GM19099 (cell line): ENCODE measurements around the gene ABHD1.
A peak's percentile ranks its signal among the peaks of the same experiment; 100 is the strongest.

Experiments
- POLR2A ChIP-seq: IDR thresholded peaks from 3 replicates; pipeline ENCODE4 v1.6.1; 2011; ENCODE audit warnings: low read depth; ENCODE audit not compliant: insufficient read length; ENCODE audit errors: extremely low read depth

The ABHD1 gene

GRCh38 chr2:27084297-27085061 is 39.1 kb upstream of the ABHD1 start:
- no peak for TF ChIP-seq POLR2A

GRCh38 chr2:27085062-27085672 is 38.4 kb upstream of the ABHD1 start:
- no peak for TF ChIP-seq POLR2A

DNA sequence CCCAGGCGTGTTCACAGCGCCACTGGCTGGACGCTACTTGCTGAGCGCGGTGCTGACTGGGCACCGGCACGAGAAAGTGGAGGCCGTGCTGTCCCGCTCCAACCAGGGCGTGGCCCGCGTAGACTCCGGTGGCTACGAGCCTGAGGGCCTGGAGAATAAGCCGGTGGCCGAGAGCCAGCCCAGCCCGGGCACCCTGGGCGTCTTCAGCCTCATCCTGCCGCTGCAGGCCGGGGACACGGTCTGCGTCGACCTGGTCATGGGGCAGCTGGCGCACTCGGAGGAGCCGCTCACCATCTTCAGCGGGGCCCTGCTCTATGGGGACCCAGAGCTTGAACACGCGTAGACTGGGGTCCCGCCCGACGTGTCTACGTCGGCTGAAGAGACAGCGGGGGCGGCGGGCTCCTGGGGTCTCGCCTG is 37.9 kb upstream of the ABHD1 start:
- no peak for TF ChIP-seq POLR2A

DNA sequence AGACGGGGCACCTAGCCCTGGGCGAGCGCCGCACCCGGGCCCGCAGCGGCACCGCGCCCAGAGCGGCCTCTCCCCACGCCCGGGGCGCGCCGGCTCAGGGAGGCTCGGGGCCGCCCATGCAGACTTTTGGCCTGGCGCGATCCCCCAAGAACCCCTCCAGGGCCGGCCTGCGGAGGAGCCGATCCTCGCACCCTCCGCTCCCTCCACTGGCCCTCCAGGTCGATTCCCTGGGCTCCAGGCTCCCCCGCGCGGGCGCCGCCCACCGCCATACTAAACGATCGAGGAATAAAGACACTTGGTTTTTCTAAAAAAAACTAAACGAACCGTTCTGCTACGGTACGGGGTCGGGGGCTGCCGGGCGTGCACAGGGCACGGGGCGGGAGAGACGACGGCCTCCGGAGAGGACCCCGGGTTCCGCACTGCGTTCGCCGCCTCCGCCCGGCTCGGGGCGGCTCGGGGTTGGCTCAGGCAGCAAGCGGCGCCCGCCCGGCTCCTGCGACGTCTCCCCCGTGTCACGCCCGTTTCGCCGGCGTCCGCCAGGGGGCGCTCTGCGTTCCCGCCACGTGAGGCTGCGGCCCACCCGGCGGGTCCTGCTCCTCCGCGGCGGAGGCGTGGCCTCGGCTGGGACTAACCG is 37.4 kb upstream of the ABHD1 start:
- TF ChIP-seq POLR2A = peak; percentile 71

- TF ChIP-seq POLR2A = no peak
These were observed 36.7 kb upstream of the ABHD1 start, which contains the start of gene KHK for GRCh38 chr2:27086724-27087593. Gene KHK (plus strand): TSS chr2:27086772. CDS start chr2:27087260, 488 bp downstream.

- TF ChIP-seq POLR2A = no peak
These were observed 35.7 kb upstream of the ABHD1 start for GRCh38 chr2:27087823-27088410.

DNA sequence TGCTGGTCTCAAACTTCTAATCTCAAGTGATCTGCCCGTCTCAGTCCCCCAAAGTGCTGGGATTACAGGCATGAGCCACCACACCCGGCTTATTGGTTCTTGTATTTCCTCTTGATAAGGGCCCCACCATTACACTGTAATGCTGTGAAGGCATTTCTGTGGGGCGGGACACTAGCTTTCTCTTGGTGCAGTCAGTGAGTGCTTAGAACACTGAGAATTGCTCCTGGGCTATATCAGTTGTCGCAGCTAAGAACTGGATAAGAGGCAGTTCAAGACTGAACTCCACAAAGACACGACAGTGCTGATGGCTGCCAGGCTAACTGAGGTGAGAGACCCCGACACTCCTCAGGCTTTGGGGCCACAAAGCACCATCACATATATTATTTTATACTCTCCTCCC is 35.0 kb upstream of the ABHD1 start:
- TF ChIP-seq POLR2A = no peak

- no peak for TF ChIP-seq POLR2A
These were observed 34.3 kb upstream of the ABHD1 start for GRCh38 chr2:27089111-27089954.

- no peak for TF ChIP-seq POLR2A
These were observed 31.6 kb upstream of the ABHD1 start for GRCh38 chr2:27091746-27092695.

GRCh38 chr2:27092696-27093429 is 30.8 kb upstream of the ABHD1 start:
- TF ChIP-seq POLR2A = no peak

- TF ChIP-seq POLR2A = no peak
These were observed 29.9 kb upstream of the ABHD1 start for GRCh38 chr2:27093430-27094352.
